SU-DHL-6 (cell line): ENCODE results near the gene FAM20A.

Source experiments
- H2AFZ ChIP-seq: fragments of 200-600 bp; sonication (generic); 2 replicates; pipeline ENCODE4 v1.6.1; 2014; ENCODE audit warnings: low read depth, mild to moderate bottlenecking, moderate library complexity, mixed read lengths, antibody characterized with exemption, low read length; ENCODE audit not compliant: severe bottlenecking
- H3F3A ChIP-seq: fragments of 200-600 bp; shearing (Covaris generic); 2 replicates; pipeline ENCODE4 v1.6.0; 2016; ENCODE audit warnings: antibody characterized with exemption, mild to moderate bottlenecking; ENCODE audit not compliant: insufficient read depth
- H3K27ac ChIP-seq: fragments of 200-600 bp; sonication (generic); 2 replicates; pipeline ENCODE4 v1.5.1; 2016; ENCODE audit warnings: low read depth, mild to moderate bottlenecking, low read length, moderate library complexity, mixed read lengths
- H3K27me3 ChIP-seq: fragments of 200-600 bp; sonication (generic), shearing (Covaris generic); 2 replicates; pipeline ENCODE4 v1.6.0; 2014; ENCODE audit warnings: mild to moderate bottlenecking, low read length
- H3K36me3 ChIP-seq: fragments of 200-600 bp; sonication (generic); 2 replicates; pipeline ENCODE4 v1.6.1; 2014; ENCODE audit warnings: mild to moderate bottlenecking, low read length, mixed read lengths
- H3K4me2 ChIP-seq: fragments of 300-600, 200-600 bp; shearing (Covaris generic), sonication (generic); 2 replicates; pipeline ENCODE4 v1.6.0; 2014; ENCODE audit warnings: low read length, low read depth, mild to moderate bottlenecking; ENCODE audit not compliant: poor library complexity, severe bottlenecking
- H3K4me3 ChIP-seq: fragments of 200-600 bp; sonication (generic); 2 replicates; pipeline ENCODE4 v1.5.1; 2014; ENCODE audit warnings: antibody characterized with exemption, low read length, mild to moderate bottlenecking, mixed read lengths; ENCODE audit not compliant: insufficient read depth, poor library complexity, severe bottlenecking
- H3K79me2 ChIP-seq: fragments of 200-600 bp; sonication (generic); 2 replicates; pipeline ENCODE4 v1.6.1; 2014; ENCODE audit warnings: mild to moderate bottlenecking, low read length, moderate library complexity; ENCODE audit not compliant: insufficient read depth
- H3K9ac ChIP-seq: fragments of 200-600 bp; sonication (generic); 2 replicates; pipeline ENCODE4 v1.7.0; 2014; ENCODE audit warnings: mild to moderate bottlenecking, low read length
- H3K9me2 ChIP-seq: fragments of 200-600 bp; sonication (generic); replicated peaks from 2 replicates; pipeline ENCODE4 v1.6.1; 2014; ENCODE audit warnings: low read length; ENCODE audit not compliant: insufficient read depth
- H3K9me3 ChIP-seq: fragments of 200-600 bp; sonication (generic); 2 replicates; pipeline ENCODE4 v1.6.1; 2014; ENCODE audit warnings: low read length, mixed read lengths; ENCODE audit not compliant: insufficient read depth
- H4K20me1 ChIP-seq: fragments of 200-600 bp; sonication (generic); 2 replicates; pipeline ENCODE4 v1.6.1; 2014; ENCODE audit warnings: low read depth, mild to moderate bottlenecking, antibody characterized with exemption, low read length, moderate library complexity, mixed read lengths
- EZH2phosphoT487 ChIP-seq: fragments of 200-600 bp; sonication (generic), shearing (Covaris generic); conservative IDR thresholded peaks from 2 replicates; pipeline ENCODE4 v1.6.1; 2018; ENCODE audit warnings: mild to moderate bottlenecking, antibody characterized with exemption, low read length, moderate library complexity, mixed read lengths
- TF ChIP-seq, protein P1 (sequence below): fragments of 200-600 bp; sonication (generic); IDR thresholded peaks from one replicate; pipeline ENCODE4 v1.5.1; 2017; ENCODE audit warnings: antibody characterized with exemption, mild to moderate bottlenecking, low read length, moderate library complexity; ENCODE audit not compliant: insufficient read depth, poor library complexity, severe bottlenecking

The FAM20A gene

DNA sequence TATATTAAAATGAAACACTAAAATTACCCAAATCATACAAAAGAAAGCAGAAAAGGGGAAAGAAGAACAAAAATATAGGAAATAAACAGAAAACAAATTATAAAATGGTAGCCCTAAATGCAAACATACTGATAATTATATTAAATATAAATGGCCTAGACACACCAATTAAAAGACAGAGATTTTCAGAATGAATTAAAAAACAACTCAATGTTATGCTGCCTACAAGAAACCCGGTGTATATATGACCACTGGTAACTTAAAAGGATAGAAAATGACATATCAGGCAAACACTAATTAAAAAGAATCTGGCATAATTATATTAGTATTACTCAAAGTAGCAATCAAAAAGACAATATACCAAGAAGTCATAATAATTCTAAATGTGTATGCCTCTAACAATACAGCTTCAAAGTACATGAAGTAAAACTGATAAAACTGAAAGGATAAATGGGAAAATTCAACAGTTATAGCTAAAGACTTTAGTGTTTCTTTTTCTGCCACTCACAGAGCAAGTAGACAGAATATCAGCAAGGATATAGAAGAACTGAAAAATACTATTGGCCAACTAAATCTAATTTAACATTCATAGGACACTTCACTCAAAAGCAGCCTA is 7.5 kb upstream of the FAM20A start:
- Histone ChIP-seq H2AFZ (no peak overlapping the region), H3K27ac (no peak overlapping the region), H3K79me2 (no peaks in the 10 kb centered on the region), H4K20me1 (no peaks in the 10 kb centered on the region), H3K4me3 (no peak overlapping the region), H3K9me3 (peaks cover 5% of the 10 kb centered on the region; the same call in 1 of the 2 replicates), H3K27me3 (no peaks in the 10 kb centered on the region), H3K9me2 (no peaks in the 10 kb centered on the region), H3F3A (no peaks in the 10 kb centered on the region), H3K36me3 (no peaks in the 10 kb centered on the region), H3K4me2 (no peak overlapping the region), H3K9ac (no peak overlapping the region)
- TF ChIP-seq, protein P1, sequence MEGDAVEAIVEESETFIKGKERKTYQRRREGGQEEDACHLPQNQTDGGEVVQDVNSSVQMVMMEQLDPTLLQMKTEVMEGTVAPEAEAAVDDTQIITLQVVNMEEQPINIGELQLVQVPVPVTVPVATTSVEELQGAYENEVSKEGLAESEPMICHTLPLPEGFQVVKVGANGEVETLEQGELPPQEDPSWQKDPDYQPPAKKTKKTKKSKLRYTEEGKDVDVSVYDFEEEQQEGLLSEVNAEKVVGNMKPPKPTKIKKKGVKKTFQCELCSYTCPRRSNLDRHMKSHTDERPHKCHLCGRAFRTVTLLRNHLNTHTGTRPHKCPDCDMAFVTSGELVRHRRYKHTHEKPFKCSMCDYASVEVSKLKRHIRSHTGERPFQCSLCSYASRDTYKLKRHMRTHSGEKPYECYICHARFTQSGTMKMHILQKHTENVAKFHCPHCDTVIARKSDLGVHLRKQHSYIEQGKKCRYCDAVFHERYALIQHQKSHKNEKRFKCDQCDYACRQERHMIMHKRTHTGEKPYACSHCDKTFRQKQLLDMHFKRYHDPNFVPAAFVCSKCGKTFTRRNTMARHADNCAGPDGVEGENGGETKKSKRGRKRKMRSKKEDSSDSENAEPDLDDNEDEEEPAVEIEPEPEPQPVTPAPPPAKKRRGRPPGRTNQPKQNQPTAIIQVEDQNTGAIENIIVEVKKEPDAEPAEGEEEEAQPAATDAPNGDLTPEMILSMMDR = no peak
- no peak for TF ChIP-seq EZH2phosphoT487

DNA sequence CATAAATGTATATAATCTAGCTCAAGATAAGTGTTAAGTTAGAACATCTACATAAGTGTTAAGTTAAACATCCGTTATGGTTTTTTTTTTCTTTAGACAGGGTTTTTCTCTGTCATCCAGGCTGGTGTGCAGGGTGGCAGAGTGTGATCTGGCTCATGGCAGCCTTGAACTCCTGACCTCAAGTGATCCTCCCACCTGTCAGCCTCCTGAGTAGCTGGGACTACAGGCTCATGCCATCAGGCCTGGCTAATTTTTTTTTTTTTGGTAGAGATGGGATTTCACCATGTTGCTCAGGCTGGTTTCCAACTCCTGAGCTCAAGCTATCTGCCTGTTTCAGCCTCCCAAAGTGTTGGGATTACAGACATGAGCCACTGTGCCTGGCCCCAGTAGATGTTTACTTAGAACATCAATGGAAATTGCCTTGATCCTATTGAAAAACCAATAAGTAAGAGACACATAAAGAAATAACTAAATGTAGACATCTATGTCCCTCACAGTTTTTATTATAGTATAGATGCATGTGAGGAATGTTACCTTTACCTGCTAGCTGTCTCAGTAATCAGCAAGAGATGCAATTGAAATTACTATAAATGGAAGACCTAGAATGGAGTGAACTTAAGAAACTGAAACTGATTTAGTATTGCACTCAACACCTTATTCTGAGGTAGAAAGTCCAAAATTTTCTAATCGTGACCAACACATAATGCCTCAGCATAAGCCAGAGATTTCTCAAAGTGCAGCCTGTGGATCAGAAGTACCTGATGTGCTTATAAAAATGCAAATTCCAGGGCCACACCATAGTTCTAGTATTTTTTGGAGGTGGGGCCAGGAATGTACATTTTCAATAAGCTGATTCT is 5.5 kb upstream of the FAM20A start:
- Histone ChIP-seq H3K36me3 (no peaks in the 10 kb centered on the region), H3F3A (no peaks in the 10 kb centered on the region), H4K20me1 (no peaks in the 10 kb centered on the region), H3K4me2 (no peak overlapping the region), H3K27me3 (no peaks in the 10 kb centered on the region), H3K79me2 (no peaks in the 10 kb centered on the region), H3K27ac (no peak overlapping the region), H3K4me3 (no peak overlapping the region), H3K9me2 (no peaks in the 10 kb centered on the region), H2AFZ (no peak overlapping the region), H3K9ac (no peak overlapping the region), H3K9me3 (peaks cover 5% of the 10 kb centered on the region; the same call in 1 of the 2 replicates)
- TF ChIP-seq, protein P1 = no peak
- no peak for TF ChIP-seq EZH2phosphoT487

DNA sequence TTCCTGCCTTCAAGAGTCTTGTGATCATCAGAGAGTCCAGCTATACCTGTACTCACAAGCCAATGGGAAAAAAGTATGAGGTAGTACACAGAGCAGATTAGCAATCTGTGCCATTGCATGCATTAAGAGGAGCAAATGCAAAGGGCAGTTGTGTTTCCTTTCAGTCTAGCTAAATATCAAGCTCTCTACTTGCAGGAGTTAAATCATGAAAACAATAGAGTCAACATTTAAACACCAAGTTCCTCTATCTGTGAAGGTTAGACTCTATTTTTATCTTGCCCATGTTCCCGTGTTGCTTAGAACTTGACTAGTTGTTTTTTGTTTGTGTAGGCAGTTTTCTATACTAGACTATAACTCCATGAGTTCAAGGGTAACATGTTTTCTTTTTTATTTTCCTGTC is 4.7 kb upstream of the FAM20A start:
- Histone ChIP-seq H3K79me2 (no peaks in the 10 kb centered on the region), H3K36me3 (no peaks in the 10 kb centered on the region), H3F3A (no peaks in the 10 kb centered on the region), H3K9me3 (peaks cover 5% of the 10 kb centered on the region; the same call in 1 of the 2 replicates), H3K27ac (no peak overlapping the region), H3K9me2 (no peaks in the 10 kb centered on the region), H3K4me2 (no peak overlapping the region), H3K27me3 (no peaks in the 10 kb centered on the region), H3K4me3 (no peak overlapping the region), H2AFZ (no peak overlapping the region), H4K20me1 (no peaks in the 10 kb centered on the region), H3K9ac (no peak overlapping the region)
- no peak for TF ChIP-seq EZH2phosphoT487
- TF ChIP-seq, protein P1 = no peak
